Body of pancreas (tissue), 4 donors: ENCODE data around the gene DTWD2.

Experiments
- CTCF ChIP-seq, 7 experiments: fragments of 450-650 bp in 4 of 7; fragments of 200-600 bp in 3 of 7; sonication (generic) in 3 of 7; IDR thresholded peaks; one replicate each; pipeline ENCODE4 v1.5.1; 2016 to 2019; ENCODE audit warnings: antibody characterized with exemption in 7 of 7
- POLR2A ChIP-seq, 3 donors: fragments of 450-650 bp; IDR thresholded peaks; one replicate each; pipeline ENCODE4 v1.6.1; 2016; ENCODE audit warnings: antibody characterized with exemption in 3 of 3, mild to moderate bottlenecking in 2 of 3

GRCh38 chr5:119021149-119021732 lies 32.9 kb upstream of the DTWD2 start:
- TF ChIP-seq POLR2A (IDR thresholded peaks at IDR 0.05) = no peak
- TF ChIP-seq CTCF (IDR thresholded peaks at IDR 0.05) = no peak
